ENCODE data around the gene ROPN1B.

GRCh38 chr3:126031981-126032471 is 63.0 kb downstream of the ROPN1B start:
- TF ChIP-seq, protein P1, sequence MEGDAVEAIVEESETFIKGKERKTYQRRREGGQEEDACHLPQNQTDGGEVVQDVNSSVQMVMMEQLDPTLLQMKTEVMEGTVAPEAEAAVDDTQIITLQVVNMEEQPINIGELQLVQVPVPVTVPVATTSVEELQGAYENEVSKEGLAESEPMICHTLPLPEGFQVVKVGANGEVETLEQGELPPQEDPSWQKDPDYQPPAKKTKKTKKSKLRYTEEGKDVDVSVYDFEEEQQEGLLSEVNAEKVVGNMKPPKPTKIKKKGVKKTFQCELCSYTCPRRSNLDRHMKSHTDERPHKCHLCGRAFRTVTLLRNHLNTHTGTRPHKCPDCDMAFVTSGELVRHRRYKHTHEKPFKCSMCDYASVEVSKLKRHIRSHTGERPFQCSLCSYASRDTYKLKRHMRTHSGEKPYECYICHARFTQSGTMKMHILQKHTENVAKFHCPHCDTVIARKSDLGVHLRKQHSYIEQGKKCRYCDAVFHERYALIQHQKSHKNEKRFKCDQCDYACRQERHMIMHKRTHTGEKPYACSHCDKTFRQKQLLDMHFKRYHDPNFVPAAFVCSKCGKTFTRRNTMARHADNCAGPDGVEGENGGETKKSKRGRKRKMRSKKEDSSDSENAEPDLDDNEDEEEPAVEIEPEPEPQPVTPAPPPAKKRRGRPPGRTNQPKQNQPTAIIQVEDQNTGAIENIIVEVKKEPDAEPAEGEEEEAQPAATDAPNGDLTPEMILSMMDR (conservative IDR thresholded peaks at IDR 0.05; ENCODE audit: low read depth in 2 of 2): no peak
- TF ChIP-seq EZH2phosphoT487 (IDR thresholded peaks at IDR 0.05; ENCODE audit: unreplicated experiment) (no peak), EZH2 (IDR thresholded peaks at IDR 0.05; ENCODE audit: low read depth, unreplicated experiment) (no peak)

All from GM23338 (cell line).